Lower leg skin (tissue), 4 donors: ENCODE data around the gene IYD. TPM values are rescaled to one million over a fixed set of nuclear protein-coding genes. Genes with fewer than 3 reads are reported as not detected.

ENCODE experiments used
- DNase-seq, 2 donors: peaks; one replicate each; pipeline ENCODE4 v3.0.0-alpha.2; 2019; ENCODE audit warnings: low spot score in 2 of 2
- H3K4me3 ChIP-seq: fragments of 200-600 bp; sonication (generic); 2 replicates; pipeline ENCODE4 v1.5.1; 2017; ENCODE audit warnings: mild to moderate bottlenecking, low read depth; ENCODE audit not compliant: poor library complexity, severe bottlenecking
- POLR2A ChIP-seq, 2 donors: fragments of 450-650 bp; IDR thresholded peaks; one replicate each; pipeline ENCODE4 v1.6.1; 2016 to 2017; ENCODE audit warnings: antibody characterized with exemption in 2 of 2, mild to moderate bottlenecking in 1 of 2, moderate library complexity in 1 of 2
- WGBS, 2 donors: methylation state at CpG; one replicate each; pipeline ENCODE4 v1.1.5; 2018; 5-methylcytosine and 5-hydroxymethylcytosine counted together
- intact Hi-C: fragments of 100-400 bp; cut with DNase I; formaldehyde crosslinking; loops from one replicate; pipeline ENCODE4 v1.15.0; 2023; ENCODE audit warnings: low total_unique reads
- total RNA-seq, 4 donors: library from RNA; depleted of rRNA; stranded (reverse); fragments of >200 nt; gene quantifications; one replicate each; pipeline ENCODE4 v1.1.0, GENCODE V29; 2016
- TF ChIP-seq, protein P1 (sequence below), 3 donors: fragments of 450-650 bp; IDR thresholded peaks; one replicate each; pipeline ENCODE4 v1.5.1; 2016; ENCODE audit warnings: antibody characterized with exemption in 3 of 3, mild to moderate bottlenecking in 3 of 3, moderate library complexity in 2 of 3

IYD gene
- total RNA-seq, 4 donors from 2014 or later, result 0.42 to 3.1 (median 0.99) TPM

DNA sequence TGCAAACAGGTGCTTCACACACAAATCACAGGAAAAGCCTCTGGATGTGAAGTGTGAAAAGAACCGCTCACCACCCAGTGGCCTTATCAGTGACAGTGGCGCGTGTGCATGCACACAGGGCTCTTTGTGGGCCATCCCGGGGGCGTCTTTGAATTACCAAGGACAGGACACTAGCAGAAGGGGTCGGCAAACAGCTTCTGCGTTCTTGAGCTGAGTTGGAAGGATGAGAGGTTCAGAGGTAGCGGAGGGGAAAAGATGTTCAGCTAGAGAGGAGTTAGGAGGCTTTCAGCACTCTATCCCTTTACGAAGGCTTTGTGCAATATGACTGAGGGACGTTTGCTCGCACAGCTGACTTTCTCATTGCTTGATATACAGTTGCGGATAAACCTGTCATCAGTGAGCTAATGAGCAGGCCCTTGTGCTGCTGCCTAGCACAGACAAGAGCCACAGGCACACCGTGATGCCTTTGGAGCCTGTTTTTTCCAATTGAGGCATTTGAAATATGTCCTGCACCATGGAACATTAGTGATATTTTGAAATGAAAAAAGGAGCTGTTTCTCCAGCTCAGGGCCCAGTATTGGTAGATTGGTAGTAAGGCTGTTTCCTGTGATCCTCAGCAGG lies 83.1 kb downstream of the IYD start:
- intact Hi-C loops, result no loop called here
- no peak for TF ChIP-seq POLR2A (IDR thresholded peaks at IDR 0.05)
- DNase-seq, result no peak
- H3K4me3 ChIP-seq, result no peak overlapping the region
- WGBS, 2 donors, result 88% methylated on average over 13 of the region's 13 CpGs

- intact Hi-C loops, result no loop called here
- WGBS, 2 donors, result 64 to 70% methylated on average over 18 of the region's 18 CpGs
- no peak for DNase-seq
- H3K4me3 ChIP-seq, result no peak overlapping the region
- TF ChIP-seq, protein P1, sequence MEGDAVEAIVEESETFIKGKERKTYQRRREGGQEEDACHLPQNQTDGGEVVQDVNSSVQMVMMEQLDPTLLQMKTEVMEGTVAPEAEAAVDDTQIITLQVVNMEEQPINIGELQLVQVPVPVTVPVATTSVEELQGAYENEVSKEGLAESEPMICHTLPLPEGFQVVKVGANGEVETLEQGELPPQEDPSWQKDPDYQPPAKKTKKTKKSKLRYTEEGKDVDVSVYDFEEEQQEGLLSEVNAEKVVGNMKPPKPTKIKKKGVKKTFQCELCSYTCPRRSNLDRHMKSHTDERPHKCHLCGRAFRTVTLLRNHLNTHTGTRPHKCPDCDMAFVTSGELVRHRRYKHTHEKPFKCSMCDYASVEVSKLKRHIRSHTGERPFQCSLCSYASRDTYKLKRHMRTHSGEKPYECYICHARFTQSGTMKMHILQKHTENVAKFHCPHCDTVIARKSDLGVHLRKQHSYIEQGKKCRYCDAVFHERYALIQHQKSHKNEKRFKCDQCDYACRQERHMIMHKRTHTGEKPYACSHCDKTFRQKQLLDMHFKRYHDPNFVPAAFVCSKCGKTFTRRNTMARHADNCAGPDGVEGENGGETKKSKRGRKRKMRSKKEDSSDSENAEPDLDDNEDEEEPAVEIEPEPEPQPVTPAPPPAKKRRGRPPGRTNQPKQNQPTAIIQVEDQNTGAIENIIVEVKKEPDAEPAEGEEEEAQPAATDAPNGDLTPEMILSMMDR (IDR thresholded peaks at IDR 0.05), result no peak
- no peak for TF ChIP-seq POLR2A (IDR thresholded peaks at IDR 0.05)
These were observed 83.8 kb downstream of the IYD start for GRCh38 chr6:150452428-150453243.

GRCh38 chr6:150453357-150453756 lies 84.5 kb downstream of the IYD start:
- no peak overlapping the region for H3K4me3 ChIP-seq
- intact Hi-C loops, result no loop called here
- 92 to 93% methylated on average over 2 of the region's 2 CpGs for WGBS, 2 donors
- no peak for TF ChIP-seq POLR2A (IDR thresholded peaks at IDR 0.05)
- TF ChIP-seq, protein P1 (IDR thresholded peaks at IDR 0.05), result no peak
- DNase-seq, result no peak

Other genes starting within 250 kb of the IYD start
- gene PPP1R14C, start 226.0 kb upstream of the IYD start, total RNA-seq, result 100 to 1,000 TPM; 116 to 145 (median 127) TPM
- 10 to 100 TPM; 29.7 to 59.9 (median 42.3) TPM for gene PLEKHG1, start 230.9 kb downstream of the IYD start, total RNA-seq